C4-2B (cell line): ENCODE data around the gene BTC.

ENCODE experiments used
- ZFX ChIP-seq: fragments of 450-650 bp; IDR thresholded peaks from 2 replicates; pipeline ENCODE4 v1.6.1; 2017
- TF ChIP-seq, protein P1 (sequence below): fragments of 450-650 bp; conservative IDR thresholded peaks from 2 replicates; pipeline ENCODE4 v1.5.1; 2017; ENCODE audit warnings: mild to moderate bottlenecking

- TF ChIP-seq, protein P1, sequence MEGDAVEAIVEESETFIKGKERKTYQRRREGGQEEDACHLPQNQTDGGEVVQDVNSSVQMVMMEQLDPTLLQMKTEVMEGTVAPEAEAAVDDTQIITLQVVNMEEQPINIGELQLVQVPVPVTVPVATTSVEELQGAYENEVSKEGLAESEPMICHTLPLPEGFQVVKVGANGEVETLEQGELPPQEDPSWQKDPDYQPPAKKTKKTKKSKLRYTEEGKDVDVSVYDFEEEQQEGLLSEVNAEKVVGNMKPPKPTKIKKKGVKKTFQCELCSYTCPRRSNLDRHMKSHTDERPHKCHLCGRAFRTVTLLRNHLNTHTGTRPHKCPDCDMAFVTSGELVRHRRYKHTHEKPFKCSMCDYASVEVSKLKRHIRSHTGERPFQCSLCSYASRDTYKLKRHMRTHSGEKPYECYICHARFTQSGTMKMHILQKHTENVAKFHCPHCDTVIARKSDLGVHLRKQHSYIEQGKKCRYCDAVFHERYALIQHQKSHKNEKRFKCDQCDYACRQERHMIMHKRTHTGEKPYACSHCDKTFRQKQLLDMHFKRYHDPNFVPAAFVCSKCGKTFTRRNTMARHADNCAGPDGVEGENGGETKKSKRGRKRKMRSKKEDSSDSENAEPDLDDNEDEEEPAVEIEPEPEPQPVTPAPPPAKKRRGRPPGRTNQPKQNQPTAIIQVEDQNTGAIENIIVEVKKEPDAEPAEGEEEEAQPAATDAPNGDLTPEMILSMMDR, result no peak
- TF ChIP-seq ZFX, result no peak
Measured at GRCh38 chr4:74758551-74759145, 35.7 kb downstream of the BTC start.
